NT2/D1 (cell line): ENCODE results near the gene SPOCK1.

Source experiments
- DNase-seq: peaks from one replicate; pipeline ENCODE4 v3.0.0-alpha.2; 2011; ENCODE audit warnings: low read depth, low spot score
- H3K27me3 ChIP-seq: 2 replicates; pipeline ENCODE4 v1.6.0; 2011; ENCODE audit warnings: mild to moderate bottlenecking; ENCODE audit not compliant: insufficient read length, insufficient read depth
- H3K36me3 ChIP-seq: 2 replicates; pipeline ENCODE4 v1.6.1; 2011; ENCODE audit warnings: mild to moderate bottlenecking, low read length, mixed read lengths; ENCODE audit not compliant: insufficient read depth, insufficient read length
- H3K4me1 ChIP-seq: 2 replicates; pipeline ENCODE4 v1.5.1; 2011; ENCODE audit not compliant: insufficient read depth, insufficient read length
- H3K4me3 ChIP-seq: 2 replicates; pipeline ENCODE4 v1.5.1; 2011; ENCODE audit warnings: low read depth; ENCODE audit not compliant: insufficient read length
- H3K9ac ChIP-seq: 2 replicates; pipeline ENCODE4 v1.6.0; 2011; ENCODE audit warnings: low read depth; ENCODE audit not compliant: insufficient read length
- H3K9me3 ChIP-seq: 2 replicates; pipeline ENCODE4 v1.5.1; 2011; ENCODE audit warnings: mild to moderate bottlenecking, low read length; ENCODE audit not compliant: insufficient read depth
- SUZ12 ChIP-seq: IDR thresholded peaks from 2 replicates; pipeline ENCODE4 v1.6.1; 2011; ENCODE audit not compliant: insufficient read length, insufficient read depth; ENCODE audit errors: extremely low read depth
- YY1 ChIP-seq: IDR thresholded peaks from 2 replicates; pipeline ENCODE4 v1.6.1; 2011; ENCODE audit not compliant: insufficient read length, insufficient read depth
- ZNF274 ChIP-seq: IDR thresholded peaks from 2 replicates; pipeline ENCODE4 v1.6.1; 2011; ENCODE audit warnings: mild to moderate bottlenecking, low read depth, low read length

Gene SPOCK1

GRCh38 chr5:137446151-137446550, 53.0 kb downstream of the SPOCK1 start:
- TF ChIP-seq YY1 (no peak), SUZ12 (no peak), ZNF274 (no peak)
- Histone ChIP-seq H3K9ac (no peak overlapping the region), H3K4me3 (no peak overlapping the region), H3K4me1 (no peaks in the 10 kb centered on the region), H3K9me3 (no peaks in the 10 kb centered on the region), H3K27me3 (no peaks in the 10 kb centered on the region), H3K36me3 (no peaks in the 10 kb centered on the region)
- no peak for DNase-seq

- no peak for DNase-seq
Measured at GRCh38 chr5:137442660-137443059, 56.5 kb downstream of the SPOCK1 start.

GRCh38 chr5:137441476-137441875, 57.6 kb downstream of the SPOCK1 start:
- Histone ChIP-seq H3K9me3 (no peaks in the 10 kb centered on the region), H3K9ac (no peak overlapping the region), H3K4me1 (no peaks in the 10 kb centered on the region), H3K36me3 (no peaks in the 10 kb centered on the region), H3K27me3 (no peaks in the 10 kb centered on the region), H3K4me3 (no peak overlapping the region)
- TF ChIP-seq ZNF274 (no peak), SUZ12 (no peak), YY1 (no peak)
- DNase-seq = no peak

More at GRCh38 chr5:137442660-137443059, 56.5 kb downstream of the SPOCK1 start:
- Histone ChIP-seq H3K9ac (no peak overlapping the region), H3K9me3 (no peaks in the 10 kb centered on the region), H3K36me3 (no peaks in the 10 kb centered on the region), H3K27me3 (no peaks in the 10 kb centered on the region), H3K4me3 (no peak overlapping the region), H3K4me1 (no peaks in the 10 kb centered on the region)
- no peak for TF ChIP-seq YY1
- TF ChIP-seq ZNF274 = no peak

DNA sequence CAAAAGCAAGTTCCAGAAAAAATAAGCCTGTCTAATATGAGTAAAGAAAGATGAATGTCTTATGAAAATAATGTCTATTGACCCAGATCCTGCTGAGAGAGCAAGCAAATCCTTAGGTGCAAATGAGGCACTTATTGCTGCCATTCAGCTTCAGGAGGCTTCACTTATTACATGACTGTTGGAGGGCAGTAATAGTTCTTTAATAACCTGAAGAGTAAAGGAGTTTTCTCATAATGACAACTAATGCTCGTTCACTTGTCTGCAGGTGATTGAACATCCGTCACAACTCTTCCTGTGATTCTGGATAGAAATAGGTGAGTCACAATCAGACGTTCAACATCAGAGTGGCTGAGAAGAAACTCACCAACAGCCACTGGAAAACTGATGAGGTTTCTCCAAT, 58.3 kb downstream of the SPOCK1 start:
- Histone ChIP-seq H3K4me3 (no peak overlapping the region), H3K27me3 (no peaks in the 10 kb centered on the region), H3K9me3 (no peaks in the 10 kb centered on the region), H3K36me3 (no peaks in the 10 kb centered on the region), H3K4me1 (no peaks in the 10 kb centered on the region), H3K9ac (no peak overlapping the region)
- no peak for DNase-seq
- TF ChIP-seq SUZ12 (no peak), ZNF274 (no peak)

DNA sequence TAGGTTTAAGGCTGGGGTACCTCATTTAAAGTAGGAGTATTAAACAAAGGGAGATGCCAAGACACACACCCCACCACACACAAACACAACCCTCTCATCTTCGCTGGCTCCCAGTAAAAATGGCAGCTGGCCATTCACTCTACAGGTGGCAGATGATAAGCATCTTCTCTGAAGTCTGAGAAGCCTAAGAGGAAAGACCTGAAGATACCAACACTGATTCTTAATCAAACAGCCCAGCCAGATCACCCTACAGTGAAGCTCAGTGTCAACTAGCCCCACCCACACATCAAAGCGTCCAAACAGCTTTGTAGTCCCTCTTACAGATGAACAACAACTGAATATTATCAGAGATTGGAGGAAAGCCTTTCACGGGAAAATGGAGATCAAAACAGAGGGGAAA, 59.5 kb downstream of the SPOCK1 start:
- no peak for DNase-seq
- Histone ChIP-seq H3K9me3 (no peaks in the 10 kb centered on the region), H3K36me3 (no peaks in the 10 kb centered on the region), H3K4me3 (no peak overlapping the region), H3K27me3 (no peaks in the 10 kb centered on the region), H3K9ac (no peak overlapping the region), H3K4me1 (no peaks in the 10 kb centered on the region)
- TF ChIP-seq YY1 (no peak), ZNF274 (no peak), SUZ12 (no peak)

- Histone ChIP-seq H3K4me1 (no peaks in the 10 kb centered on the region), H3K27me3 (no peaks in the 10 kb centered on the region), H3K36me3 (no peaks in the 10 kb centered on the region), H3K9ac (no peak overlapping the region), H3K4me3 (no peak overlapping the region), H3K9me3 (no peaks in the 10 kb centered on the region)
- no peak for TF ChIP-seq YY1
- TF ChIP-seq SUZ12 = no peak
- TF ChIP-seq ZNF274 = no peak
- DNase-seq = no peak
Measured at GRCh38 chr5:137438932-137439331, 60.2 kb downstream of the SPOCK1 start.

GRCh38 chr5:137437774-137438173, 61.4 kb downstream of the SPOCK1 start:
- DNase-seq = no peak
- Histone ChIP-seq H3K4me3 (no peak overlapping the region), H3K9ac (no peak overlapping the region), H3K27me3 (no peaks in the 10 kb centered on the region), H3K36me3 (no peaks in the 10 kb centered on the region), H3K9me3 (no peaks in the 10 kb centered on the region), H3K4me1 (no peaks in the 10 kb centered on the region)
- TF ChIP-seq SUZ12 (no peak), YY1 (no peak), ZNF274 (no peak)

- no peak overlapping the region for H3K9ac ChIP-seq
- no peaks in the 10 kb centered on the region for H3K9me3 ChIP-seq
- no peak for TF ChIP-seq YY1
- no peak for TF ChIP-seq ZNF274
- no peak for TF ChIP-seq SUZ12
- H3K36me3 ChIP-seq = no peaks in the 10 kb centered on the region
- no peaks in the 10 kb centered on the region for H3K27me3 ChIP-seq
- H3K4me1 ChIP-seq = no peaks in the 10 kb centered on the region
- DNase-seq = no peak
- no peak overlapping the region for H3K4me3 ChIP-seq
Measured at GRCh38 chr5:137433539-137433938, 65.6 kb downstream of the SPOCK1 start.
